Measurements from ENCODE around the gene DUS3L.
"Not testable (repeated sequence)": the region's sequence is repeated elsewhere in the genome, so short reads cannot be mapped to it uniquely, and the experiment has no call there.

Gene DUS3L

DNA sequence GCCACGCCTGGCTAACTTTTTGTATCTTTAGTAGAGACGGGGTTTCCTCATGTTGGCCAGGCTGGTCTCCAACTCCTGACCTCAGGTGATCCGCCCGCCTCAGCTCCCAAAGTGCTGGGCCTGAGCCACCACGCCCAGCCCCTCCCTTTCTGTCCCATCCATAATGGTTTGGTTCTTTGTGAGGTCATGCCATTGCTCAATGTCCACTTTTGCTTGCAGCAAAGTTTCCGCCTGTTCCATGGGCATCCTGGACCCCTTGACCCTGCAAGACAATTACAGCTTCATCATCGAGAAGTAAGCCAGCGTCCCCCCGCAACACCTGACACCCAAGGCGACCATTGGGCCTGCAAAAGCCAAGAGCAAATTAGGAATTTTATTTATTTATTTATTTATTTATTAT, 23.0 kb downstream of the DUS3L start:
- no peak for DNase-seq

DNA sequence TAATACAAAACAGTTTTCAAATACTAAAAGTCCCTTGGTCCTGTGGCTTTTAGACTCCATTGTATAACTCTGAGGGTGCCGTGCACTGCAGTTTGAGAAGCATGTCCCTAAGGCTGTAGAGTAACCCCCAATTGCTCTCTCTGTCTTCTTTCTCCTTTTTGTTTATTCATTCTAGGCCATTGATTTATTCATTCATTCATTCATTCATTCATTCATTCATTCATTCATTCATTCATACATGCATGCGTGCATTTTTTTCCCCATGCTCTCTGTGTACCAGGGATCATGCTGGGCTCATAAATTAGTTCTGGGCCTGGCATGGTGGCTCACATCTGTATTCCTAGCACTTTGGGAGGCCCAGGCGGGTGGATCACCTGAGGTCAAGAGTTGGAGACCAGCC, 25.7 kb downstream of the DUS3L start:
- no peak for DNase-seq

DNA sequence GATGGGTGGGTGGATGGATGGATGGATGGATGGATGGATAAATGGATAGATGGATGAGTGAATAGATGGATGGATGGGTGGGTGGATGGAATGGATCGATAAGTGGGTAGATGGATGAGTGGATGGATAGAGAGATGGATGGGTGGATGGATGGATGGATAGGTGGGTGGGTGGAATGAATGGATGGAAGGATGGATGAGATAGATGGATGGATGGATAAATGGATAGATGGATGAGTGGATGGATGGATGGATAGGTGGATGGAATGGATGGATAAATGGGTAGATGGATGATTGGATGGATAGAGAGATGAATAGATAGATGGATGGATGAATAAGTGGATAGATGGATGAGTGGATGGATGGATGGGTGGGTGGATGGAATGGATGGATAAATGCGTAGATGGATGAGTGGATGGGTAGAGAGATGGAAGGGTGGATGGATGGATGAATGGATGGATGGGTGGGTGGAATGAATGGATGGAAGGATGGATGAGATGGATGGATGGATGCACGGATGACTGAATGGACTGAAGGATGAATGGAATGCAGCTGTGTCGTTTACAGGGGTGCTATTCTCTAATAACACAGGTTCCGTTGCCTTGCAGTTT, 28.2 kb downstream of the DUS3L start:
- DNase-seq: no peak

DNA sequence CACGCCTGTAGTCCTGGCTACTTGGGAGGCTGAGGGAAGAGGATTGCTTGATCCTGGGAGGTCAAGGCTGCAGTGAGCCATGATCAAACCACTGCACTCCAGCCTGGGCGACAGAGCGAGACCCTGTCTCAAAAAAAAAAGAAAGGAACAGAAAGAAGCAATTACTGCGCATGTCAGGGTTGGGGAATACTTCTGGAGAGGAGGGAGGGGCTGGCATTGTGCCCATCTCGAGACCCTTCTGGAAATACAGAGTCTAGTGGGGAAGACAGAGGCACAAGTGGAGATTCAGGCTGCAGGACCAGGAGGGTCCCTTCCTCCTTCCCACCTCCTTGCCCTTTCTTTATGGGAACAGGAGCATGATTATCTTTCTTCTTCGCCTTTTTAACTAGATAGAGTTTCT, 37.2 kb downstream of the DUS3L start:
- no peak for DNase-seq

DNA sequence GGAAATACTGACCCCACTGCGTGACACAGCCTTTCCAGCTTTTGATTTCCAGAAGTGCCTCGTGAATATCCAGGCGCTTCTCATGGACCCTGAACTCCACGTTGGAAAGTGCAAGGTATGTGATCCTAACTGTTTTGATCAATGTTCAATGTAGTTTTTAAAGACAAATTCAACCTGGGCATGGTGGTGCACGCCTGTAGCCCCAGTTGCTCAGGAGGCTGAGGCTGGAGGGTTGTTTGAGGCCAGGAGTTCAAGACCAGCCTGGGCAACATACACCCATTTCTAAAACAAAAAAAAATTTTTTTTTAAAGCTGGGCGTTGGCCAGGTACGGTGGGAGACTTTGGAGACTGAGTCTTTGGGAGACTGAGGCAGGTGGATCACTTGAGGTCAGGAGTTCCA, 39.3 kb downstream of the DUS3L start:
- DNase-seq: no peak

- DNase-seq: no peak
Measured at GRCh38 chr19:5749505-5749904, 41.5 kb downstream of the DUS3L start.

GRCh38 chr19:5748920-5749319, 42.0 kb downstream of the DUS3L start:
- DNase-seq: not testable (repeated sequence)

DNA sequence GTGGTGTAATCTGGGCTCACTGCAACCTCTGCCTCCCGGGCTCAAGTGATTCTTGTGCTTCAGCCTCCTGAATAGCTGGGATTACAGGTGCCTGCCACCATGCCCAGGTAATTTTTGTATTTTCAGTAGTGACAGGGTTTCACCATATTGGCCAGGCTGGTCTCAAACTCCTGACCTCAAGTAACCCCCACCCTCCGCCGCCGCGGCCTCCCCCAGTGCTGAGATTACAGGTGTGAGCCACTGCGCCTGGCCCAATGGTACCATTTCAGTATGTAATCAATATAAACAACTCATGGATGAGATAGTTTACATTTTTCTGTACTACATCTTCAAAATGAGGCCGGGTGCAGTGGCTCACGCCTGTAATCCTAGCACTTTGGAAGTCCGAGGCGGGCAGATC, 46.0 kb downstream of the DUS3L start:
- DNase-seq: not testable (repeated sequence)

DNA sequence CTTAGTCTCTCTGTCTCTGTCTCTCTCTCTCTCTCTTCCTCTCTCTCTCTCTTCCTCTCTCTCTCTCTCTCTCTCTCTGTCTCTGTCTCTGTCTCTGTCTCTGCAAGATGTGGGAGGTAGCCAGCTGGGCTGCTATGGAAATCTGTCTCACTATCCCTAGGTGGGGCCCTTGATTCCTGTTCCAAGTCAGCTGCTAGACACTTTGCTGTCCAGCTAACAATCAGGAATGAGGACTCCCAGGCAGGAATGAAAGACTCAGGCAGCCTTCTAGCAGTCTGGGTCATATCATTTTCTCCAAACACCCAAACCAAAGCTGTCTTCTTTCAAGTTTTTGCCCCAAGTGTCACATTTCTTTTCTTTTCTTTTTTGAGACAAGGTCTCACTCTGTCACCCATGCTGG, 47.3 kb downstream of the DUS3L start:
- DNase-seq: no peak

DNA sequence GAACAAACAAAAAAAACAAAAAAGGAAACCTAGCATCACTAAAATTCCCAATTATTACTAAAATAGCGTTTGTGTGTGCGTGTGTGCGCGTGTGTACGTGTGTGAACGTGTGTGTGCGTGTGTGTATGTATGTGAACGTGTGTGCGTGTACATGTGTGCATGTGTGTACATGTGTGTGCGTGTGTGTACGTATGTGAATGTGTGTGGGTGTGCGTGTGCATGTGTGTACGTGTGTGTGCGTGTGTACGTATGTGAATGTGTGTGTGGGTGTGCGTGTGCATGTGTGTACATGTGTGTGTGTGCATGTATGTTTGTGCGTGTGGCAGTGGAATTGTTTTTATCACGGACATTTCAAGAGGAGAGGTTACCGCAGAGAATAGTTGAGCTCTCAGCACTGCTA, 48.9 kb downstream of the DUS3L start:
- no peak for DNase-seq

DNA sequence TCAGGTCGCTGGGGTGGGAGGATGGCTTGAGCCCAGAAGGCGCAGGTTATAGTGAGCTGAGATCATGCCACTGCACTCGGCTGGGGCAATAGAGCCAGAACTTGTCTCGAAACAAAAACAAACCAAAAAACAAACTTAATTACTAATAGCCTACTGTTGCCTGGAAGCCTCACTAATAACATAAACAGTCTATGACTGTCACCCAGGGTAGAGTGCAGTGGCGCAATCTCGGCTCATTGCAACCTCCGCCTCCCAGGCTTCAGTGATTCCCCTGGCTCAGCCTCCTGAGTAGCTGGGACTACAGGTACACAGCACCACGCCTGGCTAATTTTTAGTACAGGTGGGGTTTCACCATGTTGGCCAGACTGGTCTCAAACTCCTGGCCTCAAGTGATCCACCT, 52.5 kb downstream of the DUS3L start:
- DNase-seq: no peak
